ENCODE results near the gene GOLGA3. TPM values are rescaled to one million over a fixed set of nuclear protein-coding genes. Genes with fewer than 3 reads are reported as not detected.

Gene GOLGA3
- polyA plus RNA-seq, 1 donor (not counting 4 experiments of a cell fraction or from before 2014, with no cell fraction given): 11.0 TPM

DNA sequence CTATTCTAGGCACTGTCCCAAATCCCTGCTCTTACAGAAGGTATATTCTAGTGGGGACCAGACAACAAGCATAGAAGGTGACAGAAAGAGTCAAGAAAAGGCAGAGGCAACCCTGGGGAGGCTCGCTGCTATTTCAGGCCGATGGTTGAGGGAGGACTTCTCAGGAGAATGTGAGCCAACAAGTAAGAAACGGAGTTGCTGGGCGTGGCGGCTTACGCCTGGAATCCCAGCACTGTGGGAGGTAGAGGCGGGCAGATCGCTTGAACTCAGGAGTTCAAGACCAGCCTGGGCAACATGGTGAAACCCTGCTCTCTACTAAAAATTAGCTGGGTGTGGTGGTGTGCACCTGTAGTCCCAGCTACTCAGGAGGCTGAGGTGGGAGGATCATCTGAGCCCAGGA lies 4.7 kb upstream of the GOLGA3 start:
- FAIRE-seq (no peak), DNase-seq (ENCODE audit: low read depth, low spot score) (no peak)
- H3K9ac ChIP-seq (ENCODE audit: control insufficient read depth, extremely low read depth, insufficient read depth, low read length): no peak overlapping the region
- dilution Hi-C loops (cut with MboI; ENCODE audit: extremely low pct_ligation_motif_present, low sequenced_read_pairs): no loop called here
- no peak for TF ChIP-seq EZH2 (IDR thresholded peaks at IDR 0.05; ENCODE audit: low read length)
- TF ChIP-seq, protein P1, sequence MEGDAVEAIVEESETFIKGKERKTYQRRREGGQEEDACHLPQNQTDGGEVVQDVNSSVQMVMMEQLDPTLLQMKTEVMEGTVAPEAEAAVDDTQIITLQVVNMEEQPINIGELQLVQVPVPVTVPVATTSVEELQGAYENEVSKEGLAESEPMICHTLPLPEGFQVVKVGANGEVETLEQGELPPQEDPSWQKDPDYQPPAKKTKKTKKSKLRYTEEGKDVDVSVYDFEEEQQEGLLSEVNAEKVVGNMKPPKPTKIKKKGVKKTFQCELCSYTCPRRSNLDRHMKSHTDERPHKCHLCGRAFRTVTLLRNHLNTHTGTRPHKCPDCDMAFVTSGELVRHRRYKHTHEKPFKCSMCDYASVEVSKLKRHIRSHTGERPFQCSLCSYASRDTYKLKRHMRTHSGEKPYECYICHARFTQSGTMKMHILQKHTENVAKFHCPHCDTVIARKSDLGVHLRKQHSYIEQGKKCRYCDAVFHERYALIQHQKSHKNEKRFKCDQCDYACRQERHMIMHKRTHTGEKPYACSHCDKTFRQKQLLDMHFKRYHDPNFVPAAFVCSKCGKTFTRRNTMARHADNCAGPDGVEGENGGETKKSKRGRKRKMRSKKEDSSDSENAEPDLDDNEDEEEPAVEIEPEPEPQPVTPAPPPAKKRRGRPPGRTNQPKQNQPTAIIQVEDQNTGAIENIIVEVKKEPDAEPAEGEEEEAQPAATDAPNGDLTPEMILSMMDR (optimal IDR thresholded peaks at IDR 0.05 in 1 of 3, IDR thresholded peaks at IDR 0.05 in 1 of 3, conservative IDR thresholded peaks at IDR 0.05 in 1 of 3; ENCODE audit: extremely low read depth in 1 of 3, insufficient read depth in 2 of 3, low read length in 3 of 3): no peak
- no peaks in the 10 kb centered on the region for H3K27me3 ChIP-seq (ENCODE audit: control insufficient read depth, extremely low read depth, insufficient read depth, low read length)
- H3K9me1 ChIP-seq (ENCODE audit: control insufficient read depth, extremely low read depth, insufficient read depth, low read length): no peaks in the 10 kb centered on the region
- H3K9me3 ChIP-seq (ENCODE audit: control insufficient read depth, low read depth, low read length): no peaks in the 10 kb centered on the region
- H3K4me3 ChIP-seq (ENCODE audit: control insufficient read depth in 2 of 3, extremely low read depth in 1 of 3, insufficient read depth in 2 of 3, low read depth in 1 of 3, low read length in 3 of 3): no peak overlapping the region
- H3K4me1 ChIP-seq (ENCODE audit: control insufficient read depth, extremely low read depth, insufficient read depth, low read length): no peaks in the 10 kb centered on the region
- H2AFZ ChIP-seq (ENCODE audit: control insufficient read depth, low read length): no peak overlapping the region
- no peaks in the 10 kb centered on the region for H4K20me1 ChIP-seq (ENCODE audit: control insufficient read depth, extremely low read depth, insufficient read depth, low read length)
- H3K36me3 ChIP-seq (ENCODE audit: control insufficient read depth in 2 of 2, extremely low read depth in 1 of 2, insufficient read depth in 2 of 2, low read length in 2 of 2): peaks cover 0 to 18% of the 10 kb centered on the region in 2 experiments
- H3K27ac ChIP-seq (ENCODE audit: control insufficient read depth, insufficient read depth, low read length): no peak overlapping the region
- H3K4me2 ChIP-seq (ENCODE audit: control insufficient read depth, extremely low read depth, insufficient read depth, low read depth, low read length): no peak overlapping the region
- H3K79me2 ChIP-seq (ENCODE audit: control insufficient read depth, insufficient read depth, low read length): peaks cover under 1% of the 10 kb centered on the region

DNA sequence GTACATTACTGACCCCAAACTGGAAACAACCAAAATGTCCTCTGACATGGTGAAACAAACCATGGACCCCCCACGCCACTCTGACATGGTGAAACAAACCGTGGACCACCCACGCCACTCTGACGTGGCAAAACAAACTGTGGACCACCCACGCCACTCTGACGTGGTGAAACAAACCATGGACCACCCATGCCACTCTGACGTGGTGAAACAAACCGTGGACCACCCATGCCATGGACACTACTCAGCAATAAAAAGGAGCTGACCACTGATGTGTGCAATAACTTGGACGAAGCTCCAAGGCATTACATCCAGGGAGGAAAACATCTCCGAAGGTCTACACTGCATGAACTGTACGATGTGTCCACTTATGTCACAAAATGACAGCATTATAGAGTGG lies 3.1 kb upstream of the GOLGA3 start:
- H3K4me2 ChIP-seq (ENCODE audit: control insufficient read depth, extremely low read depth, insufficient read depth, low read depth, low read length): no peak overlapping the region
- peaks cover 16% of the 10 kb centered on the region for H3K79me2 ChIP-seq (ENCODE audit: control insufficient read depth, insufficient read depth, low read length)
- dilution Hi-C loops (cut with MboI; ENCODE audit: extremely low pct_ligation_motif_present, low sequenced_read_pairs): no loop called here
- H3K36me3 ChIP-seq (ENCODE audit: control insufficient read depth in 2 of 2, extremely low read depth in 1 of 2, insufficient read depth in 2 of 2, low read length in 2 of 2): peaks cover 8 to 20% of the 10 kb centered on the region in 2 experiments
- H3K9me1 ChIP-seq (ENCODE audit: control insufficient read depth, extremely low read depth, insufficient read depth, low read length): no peaks in the 10 kb centered on the region
- no peak overlapping the region for H3K4me3 ChIP-seq (ENCODE audit: control insufficient read depth in 2 of 3, extremely low read depth in 1 of 3, insufficient read depth in 2 of 3, low read depth in 1 of 3, low read length in 3 of 3)
- no peak overlapping the region for H3K9ac ChIP-seq (ENCODE audit: control insufficient read depth, extremely low read depth, insufficient read depth, low read length)
- TF ChIP-seq EZH2 (IDR thresholded peaks at IDR 0.05; ENCODE audit: low read length): no peak
- H4K20me1 ChIP-seq (ENCODE audit: control insufficient read depth, extremely low read depth, insufficient read depth, low read length): peaks cover 3% of the 10 kb centered on the region
- no peak overlapping the region for H3K27ac ChIP-seq (ENCODE audit: control insufficient read depth, insufficient read depth, low read length)
- H3K9me3 ChIP-seq (ENCODE audit: control insufficient read depth, low read depth, low read length): no peaks in the 10 kb centered on the region
- H2AFZ ChIP-seq (ENCODE audit: control insufficient read depth, low read length): no peak overlapping the region
- H3K27me3 ChIP-seq (ENCODE audit: control insufficient read depth, extremely low read depth, insufficient read depth, low read length): no peaks in the 10 kb centered on the region
- peaks cover 8% of the 10 kb centered on the region for H3K4me1 ChIP-seq (ENCODE audit: control insufficient read depth, extremely low read depth, insufficient read depth, low read length)
- no peak for FAIRE-seq
- DNase-seq (ENCODE audit: low read depth, low spot score): no peak

Measured in keratinocyte (primary cell).